Prostate gland (tissue), 1 donor: ENCODE results near the gene FUT8.

Source experiments
- POLR2A ChIP-seq: fragments of 450-650 bp; IDR thresholded peaks from one replicate; pipeline ENCODE4 v1.6.1; 2016; ENCODE audit warnings: antibody characterized with exemption, mild to moderate bottlenecking
- POLR2AphosphoS5 ChIP-seq: sonication (generic); formaldehyde crosslinking; IDR thresholded peaks from one replicate; pipeline ENCODE4 v1.6.1; 2017; ENCODE audit warnings: antibody characterized with exemption

DNA sequence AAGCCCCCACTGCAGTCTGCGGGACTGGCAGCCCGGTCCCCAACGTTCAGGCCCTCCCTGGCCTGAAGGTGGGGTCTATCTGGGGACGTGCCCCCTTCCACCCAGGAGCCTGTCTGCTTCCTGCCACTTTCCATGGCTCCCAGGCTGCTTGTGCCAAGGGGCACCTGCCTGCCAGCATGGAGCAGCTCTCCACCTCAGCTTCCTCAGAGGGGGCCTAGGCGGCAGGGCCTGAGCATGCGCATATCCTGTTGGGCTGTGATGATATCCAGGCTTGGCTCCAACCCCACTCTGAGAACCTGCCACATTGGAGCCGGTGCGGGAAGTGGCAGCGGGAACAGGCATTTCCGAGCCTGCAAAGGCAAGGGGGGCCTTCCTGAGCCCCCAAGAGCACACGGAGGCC lies 57.4 kb downstream of the FUT8 start:
- TF ChIP-seq POLR2AphosphoS5 = no peak
- TF ChIP-seq POLR2A = no peak
